ENCODE data around the gene RNF19B. TPM values are rescaled to one million over a fixed set of nuclear protein-coding genes. Genes with fewer than 3 reads are reported as not detected.
"Not testable (repeated sequence)": the region's sequence is repeated elsewhere in the genome, so short reads cannot be mapped to it uniquely, and the experiment has no call there.

RNF19B gene
- total and polyA plus RNA-seq, 4 donors, result 13.8 to 51.5 (median 20.9) TPM

DNA sequence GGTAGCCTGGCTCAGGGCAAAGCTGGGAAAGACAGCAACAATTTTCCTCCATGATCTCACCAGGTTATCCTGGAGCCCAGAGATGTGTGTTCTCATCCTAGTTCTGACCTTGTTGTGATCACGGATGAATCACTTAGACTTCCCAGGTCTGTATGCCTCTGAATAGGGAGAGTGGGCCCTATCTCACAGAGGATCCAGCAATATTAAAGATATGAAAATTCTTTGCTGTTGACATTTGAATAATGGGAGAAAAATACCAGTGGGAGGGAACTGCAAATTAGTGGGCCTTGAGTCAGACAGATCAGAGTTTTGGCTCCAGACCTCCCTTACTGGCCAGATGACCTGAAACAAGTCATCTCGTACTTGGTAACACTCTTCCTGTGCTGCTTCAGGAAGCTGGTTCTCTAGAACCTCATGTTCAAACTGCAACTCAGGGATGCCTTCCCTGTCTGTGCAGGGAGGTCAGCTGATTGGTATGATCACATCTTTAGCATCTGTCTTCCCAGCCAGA, 32.8 kb upstream of the RNF19B start:
- Histone ChIP-seq H3K4me3 (ENCODE audit: low read length in 2 of 2) (no peak overlapping the region), H3K36me3 (ENCODE audit: control insufficient read depth in 1 of 2, insufficient read depth in 2 of 2, low read length in 1 of 2) (no peaks in the 10 kb centered on the region), H3K4me1 (ENCODE audit: control insufficient read depth in 1 of 2, insufficient read depth in 2 of 2, low read length in 2 of 2) (no peaks in the 10 kb centered on the region), H3K9me3 (ENCODE audit: control insufficient read depth, low read length) (no peaks in the 10 kb centered on the region), H3K27me3 (ENCODE audit: control insufficient read depth in 1 of 2, insufficient read depth in 2 of 2, low read length in 1 of 2) (no peaks in the 10 kb centered on the region), H3K27ac (ENCODE audit: low read depth in 1 of 2, low read length in 2 of 2) (no peak overlapping the region)
- ATAC-seq (ENCODE audit: low FRiP score), result no peak
- intact Hi-C loops (cut with DNase I), result no loop called here
- DNase-seq, result no peak
- WGBS, 2 donors, result 18 to 25% methylated on average over 2 of the region's 2 CpGs

GRCh38 chr1:32993324-32993636, 28.7 kb upstream of the RNF19B start:
- H3K4me1 ChIP-seq (ENCODE audit: control insufficient read depth in 1 of 2, insufficient read depth in 2 of 2, low read length in 2 of 2); H3K9me3 ChIP-seq (ENCODE audit: control insufficient read depth, low read length); H3K27ac ChIP-seq (ENCODE audit: low read depth in 1 of 2, low read length in 2 of 2); H3K27me3 ChIP-seq (ENCODE audit: control insufficient read depth in 1 of 2, insufficient read depth in 2 of 2, low read length in 1 of 2); DNase-seq; intact Hi-C loops (cut with DNase I); H3K36me3 ChIP-seq (ENCODE audit: control insufficient read depth in 1 of 2, insufficient read depth in 2 of 2, low read length in 1 of 2); H3K4me3 ChIP-seq (ENCODE audit: low read length in 2 of 2); ATAC-seq (ENCODE audit: low FRiP score): not testable (repeated sequence)
- WGBS, 2 donors, result 96 to 98% methylated on average over 8 of the region's 8 CpGs

- no peak overlapping the region for H3K4me3 ChIP-seq (ENCODE audit: low read length in 2 of 2)
- DNase-seq (peak; percentile 89 to 94), ATAC-seq (ENCODE audit: low FRiP score) (peak; percentile 72)
- intact Hi-C loops (cut with DNase I), result no loop called here
- no peaks in the 10 kb centered on the region for H3K9me3 ChIP-seq (ENCODE audit: control insufficient read depth, low read length)
- no peaks in the 10 kb centered on the region for H3K36me3 ChIP-seq (ENCODE audit: control insufficient read depth in 1 of 2, insufficient read depth in 2 of 2, low read length in 1 of 2)
- no peaks in the 10 kb centered on the region for H3K27me3 ChIP-seq (ENCODE audit: control insufficient read depth in 1 of 2, insufficient read depth in 2 of 2, low read length in 1 of 2)
- H3K27ac ChIP-seq (ENCODE audit: low read depth in 1 of 2, low read length in 2 of 2), result no peak overlapping the region
- WGBS, 2 donors, result 81 to 82% methylated on average over 7 of the region's 7 CpGs
- H3K4me1 ChIP-seq (ENCODE audit: control insufficient read depth in 1 of 2, insufficient read depth in 2 of 2, low read length in 2 of 2), result no peaks in the 10 kb centered on the region
These were observed 28.1 kb upstream of the RNF19B start for GRCh38 chr1:32992489-32993323.

DNA sequence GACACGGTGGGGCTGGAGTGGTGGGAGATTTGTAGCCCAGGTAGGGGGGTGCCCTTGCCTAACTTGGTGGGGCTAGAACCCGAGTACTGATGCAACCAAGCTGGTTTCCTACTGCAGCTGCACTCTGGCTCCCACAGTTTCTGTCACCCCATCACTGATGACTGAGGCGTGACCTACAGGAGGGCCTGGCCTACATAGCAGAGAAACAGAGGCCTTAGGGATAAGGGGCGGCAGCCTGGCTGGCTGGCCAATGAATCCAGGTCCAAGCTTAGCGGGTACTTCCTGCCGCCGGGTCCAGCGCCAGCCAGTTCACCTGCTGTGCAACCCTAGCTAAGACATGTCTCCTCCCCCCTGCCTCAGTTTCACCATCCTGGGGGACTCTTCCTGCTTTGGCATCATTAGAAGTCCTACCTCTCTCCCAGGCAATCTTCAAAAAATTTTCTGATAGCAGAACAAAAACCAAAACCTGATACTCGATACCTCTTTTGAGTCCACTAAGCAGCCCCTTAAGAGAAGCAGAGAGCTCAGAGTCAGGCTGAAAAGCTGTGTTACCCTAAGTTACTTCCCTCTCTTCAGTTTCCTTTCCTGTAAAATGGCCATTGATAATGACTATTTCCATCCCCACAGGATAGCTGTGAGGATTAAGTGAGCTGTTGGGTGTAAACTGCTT, 27.3 kb upstream of the RNF19B start:
- H3K27ac ChIP-seq (ENCODE audit: low read depth in 1 of 2, low read length in 2 of 2), result no peak overlapping the region
- H3K36me3 ChIP-seq (ENCODE audit: control insufficient read depth in 1 of 2, insufficient read depth in 2 of 2, low read length in 1 of 2), result no peaks in the 10 kb centered on the region
- H3K27me3 ChIP-seq (ENCODE audit: control insufficient read depth in 1 of 2, insufficient read depth in 2 of 2, low read length in 1 of 2), result no peaks in the 10 kb centered on the region
- WGBS, 2 donors, result 87 to 88% methylated on average over 9 of the region's 9 CpGs
- ATAC-seq (ENCODE audit: low FRiP score), result no peak
- intact Hi-C loops (cut with DNase I), result no loop called here
- DNase-seq, result no peak
- H3K9me3 ChIP-seq (ENCODE audit: control insufficient read depth, low read length), result no peaks in the 10 kb centered on the region
- H3K4me1 ChIP-seq (ENCODE audit: control insufficient read depth in 1 of 2, insufficient read depth in 2 of 2, low read length in 2 of 2), result no peaks in the 10 kb centered on the region
- no peak overlapping the region for H3K4me3 ChIP-seq (ENCODE audit: low read length in 2 of 2)

DNA sequence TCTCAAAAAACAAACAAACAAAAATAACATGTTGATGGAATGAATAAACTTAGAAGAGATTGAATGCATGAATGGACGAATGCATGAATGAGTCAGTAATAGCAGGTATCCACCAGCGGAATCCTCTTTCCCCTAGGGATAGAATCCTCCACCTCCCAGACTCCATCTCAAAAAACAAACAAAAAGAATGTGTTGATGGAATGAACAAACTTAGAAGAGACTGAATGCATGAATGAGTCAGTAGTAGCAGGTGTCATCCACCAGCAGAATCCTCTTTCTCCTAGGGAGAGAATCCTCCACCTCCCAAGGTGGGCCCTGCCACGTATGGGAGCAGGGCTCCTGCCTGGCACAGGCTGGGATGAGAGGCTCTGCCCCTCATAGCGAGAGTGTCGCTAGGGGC, 26.8 kb upstream of the RNF19B start:
- intact Hi-C loops (cut with DNase I), result no loop called here
- H3K4me3 ChIP-seq (ENCODE audit: low read length in 2 of 2), result no peak overlapping the region
- DNase-seq (no peak), ATAC-seq (ENCODE audit: low FRiP score) (no peak)
- H3K27me3 ChIP-seq (ENCODE audit: control insufficient read depth in 1 of 2, insufficient read depth in 2 of 2, low read length in 1 of 2), result no peaks in the 10 kb centered on the region
- H3K4me1 ChIP-seq (ENCODE audit: control insufficient read depth in 1 of 2, insufficient read depth in 2 of 2, low read length in 2 of 2), result no peaks in the 10 kb centered on the region
- no peak overlapping the region for H3K27ac ChIP-seq (ENCODE audit: low read depth in 1 of 2, low read length in 2 of 2)
- no peaks in the 10 kb centered on the region for H3K36me3 ChIP-seq (ENCODE audit: control insufficient read depth in 1 of 2, insufficient read depth in 2 of 2, low read length in 1 of 2)
- 92 to 95% methylated on average over 5 of the region's 5 CpGs for WGBS, 2 donors
- no peaks in the 10 kb centered on the region for H3K9me3 ChIP-seq (ENCODE audit: control insufficient read depth, low read length)

- 95 to 97% methylated on average over 5 of the region's 5 CpGs for WGBS, 2 donors
- Histone ChIP-seq H3K27me3 (ENCODE audit: control insufficient read depth in 1 of 2, insufficient read depth in 2 of 2, low read length in 1 of 2) (no peaks in the 10 kb centered on the region), H3K9me3 (ENCODE audit: control insufficient read depth, low read length) (no peaks in the 10 kb centered on the region), H3K4me1 (ENCODE audit: control insufficient read depth in 1 of 2, insufficient read depth in 2 of 2, low read length in 2 of 2) (no peaks in the 10 kb centered on the region), H3K27ac (ENCODE audit: low read depth in 1 of 2, low read length in 2 of 2) (no peak overlapping the region), H3K36me3 (ENCODE audit: control insufficient read depth in 1 of 2, insufficient read depth in 2 of 2, low read length in 1 of 2) (no peaks in the 10 kb centered on the region), H3K4me3 (ENCODE audit: low read length in 2 of 2) (no peak overlapping the region)
- intact Hi-C loops (cut with DNase I), result no loop called here
- DNase-seq, result no peak
- ATAC-seq (ENCODE audit: low FRiP score), result no peak
These were observed 26.3 kb upstream of the RNF19B start for GRCh38 chr1:32990887-32991286.

DNA sequence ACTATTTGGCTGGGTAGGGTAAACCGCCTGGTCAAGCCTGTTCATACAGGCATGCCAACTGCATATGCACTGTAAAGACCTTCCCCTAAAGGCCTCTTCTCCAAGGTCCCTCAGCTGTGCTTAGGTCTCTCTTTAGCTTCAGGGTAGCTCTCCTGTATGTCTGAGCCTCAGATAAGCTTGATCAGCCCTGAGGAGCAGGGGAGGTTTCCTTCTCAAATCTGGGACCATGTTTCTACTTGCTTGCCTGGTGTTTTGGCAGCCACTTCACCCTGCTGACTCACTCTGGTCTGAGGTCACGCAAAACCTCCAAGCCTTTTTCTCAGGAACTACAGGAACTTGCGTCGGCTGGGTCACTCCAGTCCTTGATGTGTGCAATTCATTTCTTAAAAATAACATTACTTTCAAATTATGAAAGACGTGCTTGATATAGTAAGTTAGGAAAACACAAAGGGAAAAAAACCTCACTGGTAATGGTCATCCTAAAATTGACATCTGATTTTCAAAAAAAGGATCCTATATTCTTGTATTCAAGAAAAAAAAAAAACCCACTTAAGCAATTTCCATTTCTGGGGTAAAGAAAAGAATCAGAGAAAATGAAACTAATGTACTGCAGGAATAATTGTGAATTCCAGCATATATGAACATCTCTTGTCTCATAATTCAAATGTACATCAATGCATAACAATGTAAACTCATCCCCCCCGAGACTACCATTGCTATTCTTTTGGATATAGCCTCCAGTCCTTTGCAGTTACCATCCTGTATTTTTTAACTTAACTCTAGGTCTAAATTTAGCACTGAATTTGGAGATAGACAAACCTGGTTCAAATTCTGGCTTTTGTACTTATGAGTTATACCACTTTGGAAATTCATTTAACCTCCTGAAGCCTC, 24.8 kb upstream of the RNF19B start:
- Histone ChIP-seq H3K36me3 (ENCODE audit: control insufficient read depth in 1 of 2, insufficient read depth in 2 of 2, low read length in 1 of 2) (no peaks in the 10 kb centered on the region), H3K4me3 (ENCODE audit: low read length in 2 of 2) (no peak overlapping the region), H3K9me3 (ENCODE audit: control insufficient read depth, low read length) (no peaks in the 10 kb centered on the region), H3K27ac (ENCODE audit: low read depth in 1 of 2, low read length in 2 of 2) (peak overlapping the region in 1 of 2 donors; percentile 60), H3K4me1 (ENCODE audit: control insufficient read depth in 1 of 2, insufficient read depth in 2 of 2, low read length in 2 of 2) (no peaks in the 10 kb centered on the region), H3K27me3 (ENCODE audit: control insufficient read depth in 1 of 2, insufficient read depth in 2 of 2, low read length in 1 of 2) (no peaks in the 10 kb centered on the region)
- ATAC-seq (ENCODE audit: low FRiP score), result peak; percentile 89
- intact Hi-C loops (cut with DNase I), result loop anchor here in 1 of 2 donors (5.0 kb wide), 1 partner anchor 42 kb away; no protein-coding TSS in a partner anchor
- peak; percentile 90 for DNase-seq
- WGBS, 2 donors, result 25 to 26% methylated on average over 6 of the region's 6 CpGs

DNA sequence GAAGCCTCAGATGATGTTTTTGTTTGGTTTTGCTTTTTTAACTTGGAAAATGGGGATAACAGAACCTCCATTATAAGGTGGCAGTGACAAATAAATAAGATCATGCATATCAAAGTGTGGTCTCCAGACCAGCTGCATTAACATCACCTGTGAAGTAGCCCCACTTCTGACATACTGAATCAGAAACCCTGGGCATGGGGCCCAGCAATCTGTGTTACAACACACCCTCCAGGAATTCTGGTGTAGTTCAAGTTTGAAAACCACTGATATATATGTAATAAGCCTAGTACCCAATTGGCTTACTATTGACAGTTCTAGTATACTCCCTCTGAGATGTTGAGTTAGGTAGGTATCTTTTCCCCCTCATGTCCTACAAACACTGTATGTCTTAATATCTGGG, 24.1 kb upstream of the RNF19B start:
- Histone ChIP-seq H3K27me3 (ENCODE audit: control insufficient read depth in 1 of 2, insufficient read depth in 2 of 2, low read length in 1 of 2) (no peaks in the 10 kb centered on the region), H3K27ac (ENCODE audit: low read depth in 1 of 2, low read length in 2 of 2) (peak overlapping the region in 1 of 2 donors; percentile 60), H3K4me3 (ENCODE audit: low read length in 2 of 2) (no peak overlapping the region), H3K4me1 (ENCODE audit: control insufficient read depth in 1 of 2, insufficient read depth in 2 of 2, low read length in 2 of 2) (no peaks in the 10 kb centered on the region), H3K36me3 (ENCODE audit: control insufficient read depth in 1 of 2, insufficient read depth in 2 of 2, low read length in 1 of 2) (no peaks in the 10 kb centered on the region), H3K9me3 (ENCODE audit: control insufficient read depth, low read length) (no peaks in the 10 kb centered on the region)
- ATAC-seq (ENCODE audit: low FRiP score) (no peak), DNase-seq (no peak)
- intact Hi-C loops (cut with DNase I), result loop anchor here in 1 of 2 donors (5.0 kb wide), 1 partner anchor 41 kb away; no protein-coding TSS in a partner anchor
